BE2C (cell line): ENCODE data around the gene APLP1.

Source experiments
- DNase-seq: peaks from one replicate; pipeline ENCODE4 v3.0.0-alpha.2; 2020
- H3K27me3 ChIP-seq: fragments of 250-450 bp; sonication (Bioruptor Pico); 2 replicates; pipeline ENCODE4 v1.5.1; 2020; ENCODE audit warnings: mild to moderate bottlenecking
- H3K36me3 ChIP-seq: fragments of 250-450 bp; sonication (Bioruptor Pico); 2 replicates; pipeline ENCODE4 v1.5.1; 2020; ENCODE audit warnings: mild to moderate bottlenecking
- H3K4me1 ChIP-seq: fragments of 250-450 bp; sonication (Bioruptor Pico); 2 replicates; pipeline ENCODE4 v1.5.1; 2020
- H3K4me3 ChIP-seq: 2 replicates; pipeline ENCODE4 v1.5.1; 2011; ENCODE audit warnings: low read depth, low read length
- H3K9me3 ChIP-seq: fragments of 250-450 bp; sonication (Bioruptor Pico); 2 replicates; pipeline ENCODE4 v1.5.1; 2020
- TF ChIP-seq, protein P1 (sequence below): IDR thresholded peaks from 2 replicates; pipeline ENCODE4 v1.5.1; 2012; ENCODE audit warnings: mild to moderate bottlenecking, low read depth, low read length

APLP1 gene

DNA sequence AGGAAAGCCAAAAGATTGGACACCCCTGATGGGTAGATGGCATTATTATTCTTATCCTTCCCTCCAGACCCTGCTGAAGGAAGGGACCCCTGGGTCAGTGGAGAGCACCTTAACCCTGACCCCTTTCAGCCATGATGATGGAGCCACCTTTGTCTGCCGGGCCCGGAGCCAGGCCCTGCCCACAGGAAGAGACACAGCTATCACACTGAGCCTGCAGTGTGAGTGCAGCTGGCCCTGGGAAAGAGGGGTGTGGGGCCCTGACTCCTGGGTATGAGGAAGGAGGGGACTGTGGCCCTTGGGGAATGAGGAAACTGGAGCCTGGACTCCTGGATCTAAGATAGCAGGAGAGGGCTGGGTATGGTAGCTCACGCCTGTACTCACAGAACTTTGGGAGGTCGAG lies 9.0 kb upstream of the APLP1 start:
- Histone ChIP-seq H3K36me3 (no peaks in the 10 kb centered on the region), H3K9me3 (no peaks in the 10 kb centered on the region), H3K27me3 (no peaks in the 10 kb centered on the region), H3K4me1 (no peaks in the 10 kb centered on the region), H3K4me3 (no peak overlapping the region)
- TF ChIP-seq, protein P1, sequence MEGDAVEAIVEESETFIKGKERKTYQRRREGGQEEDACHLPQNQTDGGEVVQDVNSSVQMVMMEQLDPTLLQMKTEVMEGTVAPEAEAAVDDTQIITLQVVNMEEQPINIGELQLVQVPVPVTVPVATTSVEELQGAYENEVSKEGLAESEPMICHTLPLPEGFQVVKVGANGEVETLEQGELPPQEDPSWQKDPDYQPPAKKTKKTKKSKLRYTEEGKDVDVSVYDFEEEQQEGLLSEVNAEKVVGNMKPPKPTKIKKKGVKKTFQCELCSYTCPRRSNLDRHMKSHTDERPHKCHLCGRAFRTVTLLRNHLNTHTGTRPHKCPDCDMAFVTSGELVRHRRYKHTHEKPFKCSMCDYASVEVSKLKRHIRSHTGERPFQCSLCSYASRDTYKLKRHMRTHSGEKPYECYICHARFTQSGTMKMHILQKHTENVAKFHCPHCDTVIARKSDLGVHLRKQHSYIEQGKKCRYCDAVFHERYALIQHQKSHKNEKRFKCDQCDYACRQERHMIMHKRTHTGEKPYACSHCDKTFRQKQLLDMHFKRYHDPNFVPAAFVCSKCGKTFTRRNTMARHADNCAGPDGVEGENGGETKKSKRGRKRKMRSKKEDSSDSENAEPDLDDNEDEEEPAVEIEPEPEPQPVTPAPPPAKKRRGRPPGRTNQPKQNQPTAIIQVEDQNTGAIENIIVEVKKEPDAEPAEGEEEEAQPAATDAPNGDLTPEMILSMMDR, result no peak
- DNase-seq, result no peak

DNA sequence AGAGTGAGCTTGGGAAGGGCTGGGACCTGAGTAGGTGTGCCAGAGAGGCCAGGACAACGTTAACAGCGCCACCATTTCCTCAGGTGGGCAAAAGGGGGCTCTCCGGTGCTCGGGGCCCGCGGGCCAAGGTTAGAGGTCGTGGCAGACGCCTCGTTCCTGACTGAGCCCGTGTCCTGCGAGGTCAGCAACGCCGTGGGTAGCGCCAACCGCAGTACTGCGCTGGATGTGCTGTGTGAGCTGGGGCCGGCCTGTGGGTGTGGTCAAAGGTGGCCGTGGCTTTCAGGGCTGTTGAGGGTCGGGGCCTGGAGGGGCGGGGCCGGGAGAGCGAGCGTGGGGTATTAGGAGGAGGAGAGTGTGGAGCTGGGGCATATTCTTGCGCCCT lies 7.9 kb upstream of the APLP1 start:
- H3K4me1 ChIP-seq, result no peaks in the 10 kb centered on the region
- DNase-seq, result no peak
- H3K27me3 ChIP-seq, result no peaks in the 10 kb centered on the region
- H3K36me3 ChIP-seq, result no peaks in the 10 kb centered on the region
- H3K4me3 ChIP-seq, result no peak overlapping the region
- no peaks in the 10 kb centered on the region for H3K9me3 ChIP-seq
- TF ChIP-seq, protein P1, result no peak

DNA sequence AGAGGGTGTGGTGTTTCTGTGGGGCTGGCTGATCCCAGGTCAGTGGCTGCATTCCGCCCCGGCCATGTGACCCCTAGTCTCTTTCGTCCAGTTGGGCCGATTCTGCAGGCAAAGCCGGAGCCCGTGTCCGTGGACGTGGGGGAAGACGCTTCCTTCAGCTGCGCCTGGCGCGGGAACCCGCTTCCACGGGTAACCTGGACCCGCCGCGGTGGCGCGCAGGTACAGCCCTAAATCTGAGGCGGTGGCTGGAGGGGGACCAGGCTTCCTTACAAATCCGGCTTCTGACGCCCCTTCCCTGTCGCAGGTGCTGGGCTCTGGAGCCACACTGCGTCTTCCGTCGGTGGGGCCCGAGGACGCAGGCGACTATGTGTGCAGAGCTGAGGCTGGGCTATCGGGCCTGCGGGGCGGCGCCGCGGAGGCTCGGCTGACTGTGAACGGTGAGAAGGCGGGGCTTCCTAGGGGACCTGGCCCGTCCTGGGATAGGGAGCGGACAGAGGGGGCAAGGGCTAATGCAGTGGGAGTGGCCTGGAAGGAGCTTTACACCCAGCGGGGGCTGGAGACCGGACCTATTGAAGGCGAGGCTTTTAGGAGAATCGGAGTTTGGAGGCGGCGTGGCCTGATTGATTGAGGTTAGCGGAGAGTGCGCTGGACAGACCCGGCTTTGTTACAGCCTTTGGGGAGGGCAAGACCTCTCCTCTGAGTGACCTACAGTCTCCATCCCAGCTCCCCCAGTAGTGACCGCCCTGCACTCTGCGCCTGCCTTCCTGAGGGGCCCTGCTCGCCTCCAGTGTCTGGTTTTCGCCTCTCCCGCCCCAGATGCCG lies 7.3 kb upstream of the APLP1 start:
- no peaks in the 10 kb centered on the region for H3K27me3 ChIP-seq

DNA sequence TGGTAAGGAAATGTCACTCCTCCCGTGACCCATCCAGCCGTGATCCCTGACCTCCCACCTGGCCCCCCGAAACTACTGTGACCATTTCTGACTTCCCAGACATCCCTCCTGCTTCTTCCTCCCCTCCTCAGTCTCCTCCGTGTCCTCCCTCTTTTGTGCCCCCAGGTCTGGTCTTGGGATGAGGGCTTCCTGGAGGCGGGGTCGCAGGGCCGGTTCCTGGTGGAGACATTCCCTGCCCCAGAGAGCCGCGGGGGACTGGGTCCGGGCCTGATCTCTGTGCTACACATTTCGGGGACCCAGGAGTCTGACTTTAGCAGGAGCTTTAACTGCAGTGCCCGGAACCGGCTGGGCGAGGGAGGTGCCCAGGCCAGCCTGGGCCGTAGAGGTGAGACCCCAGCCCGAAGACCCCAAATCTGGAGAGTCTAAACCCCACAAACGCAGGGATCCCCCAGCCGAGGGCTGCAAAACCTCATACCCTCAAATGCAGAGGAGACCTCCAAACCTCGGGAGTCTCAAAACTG lies 6.7 kb upstream of the APLP1 start:
- Histone ChIP-seq H3K27me3 (no peaks in the 10 kb centered on the region), H3K4me1 (no peaks in the 10 kb centered on the region), H3K36me3 (no peaks in the 10 kb centered on the region), H3K9me3 (no peaks in the 10 kb centered on the region), H3K4me3 (no peak overlapping the region)
- no peak for DNase-seq
- TF ChIP-seq, protein P1, result no peak

More for the DNA sequence above, 7.3 kb upstream of the APLP1 start:
- TF ChIP-seq, protein P1, result no peak
- no peaks in the 10 kb centered on the region for H3K9me3 ChIP-seq
- no peaks in the 10 kb centered on the region for H3K36me3 ChIP-seq
- no peak overlapping the region for H3K4me3 ChIP-seq
- H3K4me1 ChIP-seq, result no peaks in the 10 kb centered on the region
- DNase-seq, result no peak

DNA sequence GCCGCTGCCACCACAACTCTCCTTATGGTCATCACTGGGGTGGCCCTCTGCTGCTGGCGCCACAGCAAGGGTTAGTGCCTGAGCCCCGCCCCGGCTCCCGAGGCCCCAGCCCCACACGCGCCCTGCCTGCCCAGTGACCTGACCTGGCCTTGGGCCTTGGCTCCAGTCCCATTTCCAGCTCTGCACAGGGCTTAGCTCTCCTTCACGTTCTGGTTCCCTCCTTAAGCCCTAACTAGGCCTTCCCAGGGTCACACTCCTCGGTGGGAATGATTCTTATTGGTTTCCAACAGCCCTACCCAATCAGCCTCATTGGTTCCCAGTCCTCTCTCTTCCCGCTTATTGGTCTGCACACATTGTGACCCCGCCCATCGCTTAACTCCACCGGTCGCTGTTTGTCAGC lies 5.8 kb upstream of the APLP1 start:
- Histone ChIP-seq H3K9me3 (no peaks in the 10 kb centered on the region), H3K36me3 (no peaks in the 10 kb centered on the region), H3K27me3 (no peaks in the 10 kb centered on the region), H3K4me1 (no peaks in the 10 kb centered on the region), H3K4me3 (no peak overlapping the region)
- TF ChIP-seq, protein P1, result no peak
- DNase-seq, result no peak

DNA sequence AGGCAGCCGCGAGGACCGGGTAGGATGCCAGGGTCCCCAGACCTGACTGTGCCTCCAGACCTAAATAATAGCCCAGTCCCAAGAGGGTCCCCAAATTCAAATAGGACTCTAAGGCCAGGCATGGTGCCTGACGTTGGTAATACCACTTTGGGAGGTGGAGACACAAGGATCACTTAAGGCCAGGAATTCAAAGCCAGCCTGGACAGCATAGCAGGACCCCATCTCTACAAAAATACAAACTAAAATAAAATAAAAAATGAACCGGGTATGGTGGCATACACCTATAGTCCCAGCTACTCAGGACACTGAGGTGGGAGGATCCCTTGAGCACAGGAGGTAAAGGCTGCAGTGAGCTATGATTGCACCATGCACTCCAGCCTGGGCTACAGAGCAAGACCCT lies 5.4 kb upstream of the APLP1 start:
- peaks cover 2% of the 10 kb centered on the region; the same call in 1 of the 2 replicates for H3K4me1 ChIP-seq
- no peaks in the 10 kb centered on the region for H3K36me3 ChIP-seq
- H3K4me3 ChIP-seq, result no peak overlapping the region
- no peak for DNase-seq
- H3K9me3 ChIP-seq, result no peaks in the 10 kb centered on the region
- no peaks in the 10 kb centered on the region for H3K27me3 ChIP-seq
- TF ChIP-seq, protein P1, result no peak
